HepG2 (cell line): ENCODE results near the gene CPEB4. TPM values are rescaled to one million over a fixed set of nuclear protein-coding genes. Genes with fewer than 3 reads are reported as not detected.
A peak's percentile ranks its signal among the peaks of the same experiment; 100 is the strongest.

Source experiments
- ATF1 ChIP-seq: IDR thresholded peaks from 2 replicates; pipeline ENCODE4 v1.6.1; 2016; ENCODE audit warnings: mild to moderate bottlenecking, control low read depth
- DPF2 ChIP-seq: sonication (generic); formaldehyde crosslinking; IDR thresholded peaks from 2 replicates; pipeline ENCODE4 v1.4.0; 2020; ENCODE audit warnings: mild to moderate bottlenecking, low read depth, missing genetic modification reagents, borderline replicate concordance
- FIP1L1 ChIP-seq: fragments of 200-400 bp; formaldehyde crosslinking; IDR thresholded peaks from 2 replicates; pipeline ENCODE4 v1.6.1; 2018; ENCODE audit warnings: low read depth, mild to moderate bottlenecking, low read length, moderate library complexity, borderline replicate concordance; ENCODE audit not compliant: insufficient read depth
- FOXJ3 ChIP-seq: sonication (generic); formaldehyde crosslinking; IDR thresholded peaks from 2 replicates; pipeline ENCODE4 v1.4.0; 2020; ENCODE audit warnings: missing genetic modification reagents, mild to moderate bottlenecking, borderline replicate concordance
- MIER2 ChIP-seq: IDR thresholded peaks from 2 replicates; pipeline ENCODE4 v1.6.1; 2016; ENCODE audit warnings: missing biosample characterization, missing genetic modification reagents
- MTA3 ChIP-seq: sonication (generic); formaldehyde crosslinking; IDR thresholded peaks from 2 replicates; pipeline ENCODE4 v1.4.0; 2020; ENCODE audit warnings: missing genetic modification reagents
- NAIF1 ChIP-seq: sonication (generic); formaldehyde crosslinking; IDR thresholded peaks from 2 replicates; pipeline ENCODE4 v1.5.0; 2020; ENCODE audit warnings: mild to moderate bottlenecking, missing genetic modification reagents, borderline replicate concordance
- NFYC ChIP-seq: IDR thresholded peaks from 2 replicates; pipeline ENCODE4 v1.6.1; 2016; ENCODE audit warnings: missing genetic modification reagents, missing compliant biosample characterization
- PAF1 ChIP-seq: IDR thresholded peaks from 2 replicates; pipeline ENCODE4 v1.6.1; 2016; ENCODE audit warnings: missing genetic modification reagents, missing compliant biosample characterization
- RBAK ChIP-seq: sonication (generic); formaldehyde crosslinking; IDR thresholded peaks from 2 replicates; pipeline ENCODE4 v1.5.1; 2020; ENCODE audit warnings: mild to moderate bottlenecking, missing genetic modification reagents
- XRCC5 ChIP-seq: fragments of 200-400 bp; formaldehyde crosslinking; optimal IDR thresholded peaks from 2 replicates; pipeline ENCODE3; 2017; ENCODE audit warnings: mild to moderate bottlenecking, low read length
- YY1 ChIP-seq: IDR thresholded peaks from 2 replicates; pipeline ENCODE4 v1.6.1; 2011; ENCODE audit warnings: low read length, low read depth, moderate library complexity, mild to moderate bottlenecking; ENCODE audit not compliant: insufficient read depth, insufficient replicate concordance
- ZNF143 ChIP-seq: sonication (generic); formaldehyde crosslinking; IDR thresholded peaks from 2 replicates; pipeline ENCODE4 v1.4.0; 2020; ENCODE audit warnings: missing genetic modification reagents
- ZNF572 ChIP-seq: sonication (generic); formaldehyde crosslinking; IDR thresholded peaks from 2 replicates; pipeline ENCODE4 v1.5.1; 2020; ENCODE audit warnings: mild to moderate bottlenecking, missing genetic modification reagents
- ZNF75D ChIP-seq: sonication (generic); formaldehyde crosslinking; IDR thresholded peaks from 2 replicates; pipeline ENCODE4 v1.8.1; 2023; ENCODE audit warnings: missing genetic modification reagents, mild to moderate bottlenecking, borderline replicate concordance
- ZNF780A ChIP-seq: sonication (generic); formaldehyde crosslinking; IDR thresholded peaks from 2 replicates; pipeline ENCODE4 v1.8.0; 2022; ENCODE audit warnings: mild to moderate bottlenecking, missing genetic modification reagents, moderate library complexity
- polyA plus RNA-seq, 8 experiments: library from polyadenylated mRNA; depleted of rRNA in 3 of 8; stranded (reverse) in 7 of 8; unstranded in 1 of 8; fragments of >200 nt; fragmentation: Illumina TruSeq in 4 of 8; extraction: Trizol in 4 of 8; gene quantifications; 2 replicates each; pipeline versions ENCODE4 v1.2.1 to v1.2.3, GENCODE V29; 2011 to 2016; ENCODE audit warnings: low read depth in 4 of 8, missing spikeins in 1 of 8, mixed read lengths in 1 of 8; ENCODE audit not compliant: insufficient read depth in 1 of 8
- total RNA-seq, 5 experiments: library from RNA; depleted of rRNA; stranded (reverse); fragments of >200 nt; fragmentation: Illumina TruSeq; extraction: Trizol; gene quantifications; 2 replicates each; pipeline ENCODE4 v1.2.3, GENCODE V29; 2016; ENCODE audit warnings: low read depth in 1 of 5
- TF ChIP-seq, protein P1 (sequence below): sonication (generic); formaldehyde crosslinking; IDR thresholded peaks from 2 replicates; pipeline ENCODE4 v1.4.0; 2020; ENCODE audit warnings: mild to moderate bottlenecking, missing genetic modification reagents
- TF ChIP-seq, protein P2 (sequence below): sonication (generic); formaldehyde crosslinking; IDR thresholded peaks from 2 replicates; pipeline ENCODE4 v1.8.0; 2022; ENCODE audit warnings: missing genetic modification reagents, mild to moderate bottlenecking, moderate library complexity, borderline replicate concordance
- TF ChIP-seq, protein P3 (sequence below): sonication (generic); formaldehyde crosslinking; conservative IDR thresholded peaks from 2 replicates; pipeline ENCODE4 v1.8.0; 2022; ENCODE audit warnings: low read depth, missing genetic modification reagents
- TF ChIP-seq, protein P4 (sequence below): sonication (generic); formaldehyde crosslinking; IDR thresholded peaks from 2 replicates; pipeline ENCODE4 v1.4.0; 2020; ENCODE audit warnings: missing genetic modification reagents

Gene CPEB4
- total and polyA plus RNA-seq, 2 of the 13 experiments (the other 11 are each of a cell fraction or from before 2014, with no cell fraction given): 7.7 to 26.7 TPM

DNA sequence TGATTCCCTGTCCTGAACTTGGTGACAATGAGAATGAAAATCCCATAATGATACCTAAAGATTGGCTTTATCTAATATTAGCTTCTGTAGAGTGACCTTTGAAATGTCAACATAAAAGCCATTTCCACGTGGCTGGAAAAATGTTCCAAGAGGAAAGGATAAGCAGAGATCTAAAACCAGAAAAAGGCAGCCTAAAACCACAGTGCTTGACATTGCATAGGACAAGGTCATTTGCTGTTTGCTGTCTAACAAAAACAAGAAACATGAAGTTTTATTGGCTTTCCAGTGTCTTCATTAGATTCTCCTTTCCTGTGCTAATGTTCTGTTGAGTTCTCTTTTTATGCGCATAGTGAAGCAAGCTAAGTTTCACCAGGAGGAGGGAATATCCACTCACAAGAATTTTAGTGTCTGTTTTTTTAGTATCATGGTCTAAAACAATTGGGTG is 44.6 kb downstream of the CPEB4 start (continued):
- TF ChIP-seq, protein P1, sequence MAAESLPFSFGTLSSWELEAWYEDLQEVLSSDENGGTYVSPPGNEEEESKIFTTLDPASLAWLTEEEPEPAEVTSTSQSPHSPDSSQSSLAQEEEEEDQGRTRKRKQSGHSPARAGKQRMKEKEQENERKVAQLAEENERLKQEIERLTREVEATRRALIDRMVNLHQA (CRISPR knock-in tag): no peak
- TF ChIP-seq XRCC5 (no peak), ATF1 (CRISPR knock-in tag) (peak; percentile 47; the same call in 1 of the 2 replicates), NFYC (CRISPR knock-in tag) (no peak; the same call in 1 of the 2 replicates), MTA3 (CRISPR knock-in tag) (no peak), ZNF75D (no peak), NAIF1 (CRISPR knock-in tag) (no peak), MIER2 (CRISPR knock-in tag) (peak; percentile 70), PAF1 (CRISPR knock-in tag) (no peak), ZNF572 (CRISPR knock-in tag) (no peak), FOXJ3 (CRISPR knock-in tag) (peak; percentile 91; the same call in 1 of the 2 replicates), FIP1L1 (no peak), ZNF780A (CRISPR knock-in tag) (no peak), DPF2 (CRISPR knock-in tag) (peak; percentile 80), ZNF143 (CRISPR knock-in tag) (no peak), RBAK (no peak), YY1 (no peak)
- TF ChIP-seq, protein P2, sequence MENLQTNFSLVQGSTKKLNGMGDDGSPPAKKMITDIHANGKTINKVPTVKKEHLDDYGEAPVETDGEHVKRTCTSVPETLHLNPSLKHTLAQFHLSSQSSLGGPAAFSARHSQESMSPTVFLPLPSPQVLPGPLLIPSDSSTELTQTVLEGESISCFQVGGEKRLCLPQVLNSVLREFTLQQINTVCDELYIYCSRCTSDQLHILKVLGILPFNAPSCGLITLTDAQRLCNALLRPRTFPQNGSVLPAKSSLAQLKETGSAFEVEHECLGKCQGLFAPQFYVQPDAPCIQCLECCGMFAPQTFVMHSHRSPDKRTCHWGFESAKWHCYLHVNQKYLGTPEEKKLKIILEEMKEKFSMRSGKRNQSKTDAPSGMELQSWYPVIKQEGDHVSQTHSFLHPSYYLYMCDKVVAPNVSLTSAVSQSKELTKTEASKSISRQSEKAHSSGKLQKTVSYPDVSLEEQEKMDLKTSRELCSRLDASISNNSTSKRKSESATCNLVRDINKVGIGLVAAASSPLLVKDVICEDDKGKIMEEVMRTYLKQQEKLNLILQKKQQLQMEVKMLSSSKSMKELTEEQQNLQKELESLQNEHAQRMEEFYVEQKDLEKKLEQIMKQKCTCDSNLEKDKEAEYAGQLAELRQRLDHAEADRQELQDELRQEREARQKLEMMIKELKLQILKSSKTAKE: no peak
- TF ChIP-seq, protein P3, sequence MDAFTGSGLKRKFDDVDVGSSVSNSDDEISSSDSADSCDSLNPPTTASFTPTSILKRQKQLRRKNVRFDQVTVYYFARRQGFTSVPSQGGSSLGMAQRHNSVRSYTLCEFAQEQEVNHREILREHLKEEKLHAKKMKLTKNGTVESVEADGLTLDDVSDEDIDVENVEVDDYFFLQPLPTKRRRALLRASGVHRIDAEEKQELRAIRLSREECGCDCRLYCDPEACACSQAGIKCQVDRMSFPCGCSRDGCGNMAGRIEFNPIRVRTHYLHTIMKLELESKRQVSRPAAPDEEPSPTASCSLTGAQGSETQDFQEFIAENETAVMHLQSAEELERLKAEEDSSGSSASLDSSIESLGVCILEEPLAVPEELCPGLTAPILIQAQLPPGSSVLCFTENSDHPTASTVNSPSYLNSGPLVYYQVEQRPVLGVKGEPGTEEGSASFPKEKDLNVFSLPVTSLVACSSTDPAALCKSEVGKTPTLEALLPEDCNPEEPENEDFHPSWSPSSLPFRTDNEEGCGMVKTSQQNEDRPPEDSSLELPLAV: no peak
- TF ChIP-seq, protein P4, sequence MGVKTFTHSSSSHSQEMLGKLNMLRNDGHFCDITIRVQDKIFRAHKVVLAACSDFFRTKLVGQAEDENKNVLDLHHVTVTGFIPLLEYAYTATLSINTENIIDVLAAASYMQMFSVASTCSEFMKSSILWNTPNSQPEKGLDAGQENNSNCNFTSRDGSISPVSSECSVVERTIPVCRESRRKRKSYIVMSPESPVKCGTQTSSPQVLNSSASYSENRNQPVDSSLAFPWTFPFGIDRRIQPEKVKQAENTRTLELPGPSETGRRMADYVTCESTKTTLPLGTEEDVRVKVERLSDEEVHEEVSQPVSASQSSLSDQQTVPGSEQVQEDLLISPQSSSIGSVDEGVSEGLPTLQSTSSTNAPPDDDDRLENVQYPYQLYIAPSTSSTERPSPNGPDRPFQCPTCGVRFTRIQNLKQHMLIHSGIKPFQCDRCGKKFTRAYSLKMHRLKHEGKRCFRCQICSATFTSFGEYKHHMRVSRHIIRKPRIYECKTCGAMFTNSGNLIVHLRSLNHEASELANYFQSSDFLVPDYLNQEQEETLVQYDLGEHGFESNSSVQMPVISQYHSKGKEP (CRISPR knock-in tag): no peak
